GM12892 (cell line): ENCODE results near the gene TRIM68.

Source experiments
- POLR2A ChIP-seq: IDR thresholded peaks from 2 replicates; pipeline ENCODE4 v1.6.1; 2011; ENCODE audit warnings: low read depth, low read length, control low read depth
- POLR2AphosphoS5 ChIP-seq: IDR thresholded peaks from 2 replicates; pipeline ENCODE4 v1.6.1; 2011; ENCODE audit warnings: low read depth, low read length, control low read depth

GRCh38 chr11:4636962-4637661, 29.1 kb upstream of the TRIM68 start, which contains the start of gene OR51D1:
- TF ChIP-seq POLR2AphosphoS5 (no peak), POLR2A (no peak)
